B cell (primary cell): ENCODE measurements around the gene SPATA2. TPM values are rescaled to one million over a fixed set of nuclear protein-coding genes. Genes with fewer than 3 reads are reported as not detected.

Experiments used
- ATAC-seq: fragments of 200-7000 bp; cut with Tn5 transposase; one replicate; pipeline ENCODE4 v1.10.0; 2021; ENCODE audit warnings: low read depth, mild to moderate bottlenecking, moderate number of reproducible peaks, moderate library complexity
- CTCF ChIA-PET: fragments of 350-600 bp; sonication (Branson Sonifier 250); formaldehyde crosslinking; loops from one replicate; lab custom pipeline; 2021; ENCODE audit warnings: antibody characterized with exemption, inconsistent platforms; lab: Charles Lee
- POLR2A ChIA-PET: fragments of 350-600 bp; sonication (Branson Sonifier 250); formaldehyde crosslinking; loops from one replicate; lab custom pipeline; 2021; ENCODE audit warnings: antibody characterized with exemption; lab: Charles Lee
- DNase-seq: peaks from one replicate; pipeline ENCODE4 v3.0.0; 2013
- H2AFZ ChIP-seq: 2 replicates; pipeline ENCODE4 v1.6.1; 2012; ENCODE audit warnings: mild to moderate bottlenecking, low read depth, low read length; ENCODE audit not compliant: insufficient read depth, poor library complexity, severe bottlenecking
- H3K27ac ChIP-seq, 2 donors: 1 replicate in 1 of 2; 2 replicates in 1 of 2; pipeline ENCODE4 v1.5.1; 2012 to 2013; ENCODE audit warnings: low read length in 2 of 2, mild to moderate bottlenecking in 2 of 2, moderate library complexity in 1 of 2
- H3K27me3 ChIP-seq, 4 experiments: fragments of 200-600 bp in 1 of 4; sonication (generic) in 1 of 4; replicated peaks in 1 of 4; 1 replicate in 2 of 4; 2 replicates in 2 of 4; pipeline versions ENCODE4 v1.6.1 to v1.7.0; 2013 to 2016; ENCODE audit warnings: low read length in 3 of 4, mild to moderate bottlenecking in 2 of 4, mixed read lengths in 1 of 4, moderate library complexity in 1 of 4; ENCODE audit not compliant: insufficient read depth in 4 of 4, control insufficient read depth in 3 of 4; ENCODE audit errors: control extremely low read depth in 1 of 4
- H3K36me3 ChIP-seq, 2 experiments: replicated peaks in 1 of 2; 1 replicate in 1 of 2; 2 replicates in 1 of 2; pipeline versions ENCODE4 v1.6.1 to v1.7.1; 2013; ENCODE audit warnings: low read length in 1 of 2; ENCODE audit not compliant: insufficient read depth in 2 of 2, control insufficient read depth in 1 of 2; ENCODE audit errors: control extremely low read depth in 1 of 2, extremely low read depth in 1 of 2
- H3K4me1 ChIP-seq, 2 donors: fragments of 200-600 bp in 1 of 2; sonication (generic) in 1 of 2; 1 replicate in 1 of 2; 2 replicates in 1 of 2; pipeline versions ENCODE4 v1.5.1 to v1.6.1; 2013 to 2017; ENCODE audit warnings: low read length in 2 of 2; ENCODE audit not compliant: control insufficient read depth in 2 of 2, insufficient read depth in 2 of 2
- H3K4me2 ChIP-seq: replicated peaks from 2 replicates; pipeline ENCODE3; 2012; ENCODE audit warnings: mild to moderate bottlenecking, low read depth, low read length; ENCODE audit not compliant: poor library complexity, severe bottlenecking
- H3K4me3 ChIP-seq, 5 experiments: fragments of 200-600 bp in 1 of 5; sonication (generic) in 1 of 5; 1 replicate in 3 of 5; 2 replicates in 2 of 5; pipeline versions ENCODE4 v1.5.1 to v1.7.0; 2011 to 2016; ENCODE audit warnings: low read length in 4 of 5, mild to moderate bottlenecking in 4 of 5, low read depth in 2 of 5, control low read depth in 1 of 5, moderate library complexity in 1 of 5; ENCODE audit not compliant: insufficient read depth in 1 of 5; ENCODE audit errors: control extremely low read depth in 1 of 5, extremely low read depth in 1 of 5
- H3K79me2 ChIP-seq: fragments of 200-600 bp; sonication (generic); one replicate; pipeline ENCODE4 v1.6.0; 2016; ENCODE audit warnings: low read length; ENCODE audit not compliant: control insufficient read depth, insufficient read depth
- H3K9ac ChIP-seq: fragments of 200-600 bp; sonication (generic); 2 replicates; pipeline ENCODE4 v1.6.1; 2017; ENCODE audit warnings: mild to moderate bottlenecking, low read length, moderate library complexity
- H3K9me3 ChIP-seq, 3 donors: one replicate each; pipeline versions ENCODE4 v1.6.1 to v1.7.1; 2013; ENCODE audit warnings: low read length in 2 of 3; ENCODE audit not compliant: control insufficient read depth in 2 of 3, insufficient read depth in 1 of 3; ENCODE audit errors: control extremely low read depth in 1 of 3
- H4K20me1 ChIP-seq: 2 replicates; pipeline ENCODE4 v1.6.0; 2012; ENCODE audit warnings: mild to moderate bottlenecking, low read length; ENCODE audit not compliant: insufficient read depth, control insufficient read depth, poor library complexity, severe bottlenecking
- H3K27ac Mint-ChIP-seq: one replicate; pipeline ENCODE4 v1.8.0; 2021; ENCODE audit warnings: mixed read lengths
- H3K27me3 Mint-ChIP-seq: one replicate; pipeline ENCODE4 v1.8.0; 2021; ENCODE audit warnings: mixed read lengths
- H3K4me1 Mint-ChIP-seq: one replicate; pipeline ENCODE4 v1.8.0; 2021; ENCODE audit warnings: mixed read lengths
- H3K4me3 Mint-ChIP-seq: one replicate; pipeline ENCODE4 v1.8.0; 2021; ENCODE audit warnings: mixed read lengths
- H3K9me3 Mint-ChIP-seq: one replicate; pipeline ENCODE4 v1.8.0; 2022; ENCODE audit warnings: mixed read lengths; ENCODE audit not compliant: insufficient read depth
- CTCF ChIP-seq: fragments of 200-600 bp; IDR thresholded peaks from one replicate; pipeline ENCODE4 v1.8.0; 2022; ENCODE audit warnings: antibody characterized with exemption, mild to moderate bottlenecking
- EZH2 ChIP-seq: IDR thresholded peaks from 2 replicates; pipeline ENCODE4 v1.6.1; 2012; ENCODE audit warnings: borderline replicate concordance, low read depth, mild to moderate bottlenecking, moderate library complexity, low read length; ENCODE audit not compliant: insufficient read depth, poor library complexity, severe bottlenecking
- WGBS: methylation state at CpG from one replicate; pipeline ENCODE4 v1.1.5; 2013; ENCODE audit warnings: missing lambda C conversion rate; ENCODE audit not compliant: insufficient coverage; 5-methylcytosine and 5-hydroxymethylcytosine counted together
- intact Hi-C: fragments of 100-400 bp; cut with micrococcal nuclease; formaldehyde crosslinking; loops from one replicate; pipeline ENCODE4 v1.10.0; 2022
- polyA plus RNA-seq: library from polyadenylated mRNA; depleted of rRNA; stranded (reverse); fragments of >200 nt; gene quantifications from 2 replicates; pipeline ENCODE4 v1.2.3, GENCODE V29; 2012
- total RNA-seq, 2 donors: library from RNA; stranded (reverse); fragments of 120-200 nt in 1 of 2; gene quantifications; 1 replicate in 1 of 2; 2 replicates in 1 of 2; pipeline versions ENCODE4 v1.2.3 to v1.2.4, GENCODE V29; 2013 to 2022

SPATA2 gene
- total and polyA plus RNA-seq, 2 donors (not counting 1 experiment from before 2014, with no cell fraction given) = 10.7 to 20.0 TPM

- ATAC-seq = no peak
- Mint-ChIP-seq H3K4me3 (no peak overlapping the region), H3K27ac (no peak overlapping the region), H3K27me3 (no peaks in the 10 kb centered on the region), H3K9me3 (no peaks in the 10 kb centered on the region), H3K4me1 (peaks cover 32% of the 10 kb centered on the region)
- H4K20me1 ChIP-seq = peaks cover 69% of the 10 kb centered on the region
- WGBS = no CpG with 5 or more reads among the region's 3 CpGs
- ChIA-PET CTCF (interaction anchor here (0.5 to 0.7 kb wide), 3 partner anchors 10 to 174 kb away, joined by 3 to 7 read pairs (median 3); no protein-coding TSS in a partner anchor), POLR2A (no interaction called here)
- peaks cover 13 to 57% of the 10 kb centered on the region in 2 experiments for H3K36me3 ChIP-seq
- peaks cover 71% of the 10 kb centered on the region for H3K79me2 ChIP-seq
- DNase-seq = no peak
- H2AFZ ChIP-seq = no peak overlapping the region
- H3K4me3 ChIP-seq = no peak overlapping the region
- H3K9ac ChIP-seq = no peak overlapping the region
- H3K27ac ChIP-seq = no peak overlapping the region
- TF ChIP-seq EZH2 (no peak), CTCF (no peak)
- H3K4me2 ChIP-seq = no peak overlapping the region
- intact Hi-C loops = no loop called here
- H3K9me3 ChIP-seq = no peaks in the 10 kb centered on the region
- H3K27me3 ChIP-seq = no peaks in the 10 kb centered on the region
- H3K4me1 ChIP-seq = peaks cover 10 to 12% of the 10 kb centered on the region in 2 donors
These were observed 27.6 kb upstream of the SPATA2 start for GRCh38 chr20:49942942-49943341.

- H3K27ac ChIP-seq = no peak overlapping the region
- H4K20me1 ChIP-seq = peaks cover 75% of the 10 kb centered on the region
- no peak overlapping the region for H3K4me3 ChIP-seq
- no peaks in the 10 kb centered on the region for H3K9me3 ChIP-seq
- TF ChIP-seq EZH2 (no peak), CTCF (no peak)
- Mint-ChIP-seq H3K4me3 (no peak overlapping the region), H3K9me3 (no peaks in the 10 kb centered on the region), H3K27ac (no peak overlapping the region), H3K4me1 (peaks cover 38% of the 10 kb centered on the region), H3K27me3 (no peaks in the 10 kb centered on the region)
- DNase-seq = no peak
- H2AFZ ChIP-seq = no peak overlapping the region
- ATAC-seq = no peak
- H3K79me2 ChIP-seq = peaks cover 74% of the 10 kb centered on the region
- no peak overlapping the region for H3K9ac ChIP-seq
- no peak overlapping the region for H3K4me2 ChIP-seq
- POLR2A ChIA-PET = no interaction called here
- WGBS = 89% methylated on average over 3 of the region's 3 CpGs
- CTCF ChIA-PET = interaction anchor here (0.6 to 0.8 kb wide), 2 partner anchors 18 to 236 kb away, joined by 3 to 5 read pairs; no protein-coding TSS in a partner anchor
- intact Hi-C loops = no loop called here
- H3K36me3 ChIP-seq = peaks cover 13 to 54% of the 10 kb centered on the region in 2 experiments
- H3K4me1 ChIP-seq = peaks cover 16 to 19% of the 10 kb centered on the region in 2 donors
- H3K27me3 ChIP-seq = no peaks in the 10 kb centered on the region
These were observed 27.0 kb upstream of the SPATA2 start for GRCh38 chr20:49942303-49942702.
